Naive thymus-derived CD8-positive, alpha-beta T cell (primary cell): ENCODE measurements around the gene SGF29. TPM values are rescaled to one million over a fixed set of nuclear protein-coding genes. Genes with fewer than 3 reads are reported as not detected.
"Not testable (repeated sequence)": the region's sequence is repeated elsewhere in the genome, so short reads cannot be mapped to it uniquely, and the experiment has no call there.

Experiments used
- ATAC-seq, 2 donors: fragments of 150-1000 bp; cut with Tn5 transposase in 1 of 2; sonication (Bioruptor Pico), chemical (Tn5 transposase) in 1 of 2; 1 replicate in 1 of 2; 2 replicates in 1 of 2; pipeline ENCODE4 v1.10.0; 2021; ENCODE audit warnings: mild to moderate bottlenecking in 2 of 2, moderate library complexity in 2 of 2
- POLR2A ChIA-PET: fragments of 350-600 bp; sonication (Branson Sonifier 250); formaldehyde crosslinking; loops from one replicate; lab custom pipeline; 2021; ENCODE audit warnings: antibody characterized with exemption; lab: Charles Lee
- DNase-seq, 10 donors: peaks; one replicate each; pipeline versions ENCODE4 v3.0.0 to v3.0.0-alpha.2; 2020 to 2022
- H3K27ac Mint-ChIP-seq, 10 donors: one replicate each; pipeline ENCODE4 v1.8.0; 2020 to 2022; ENCODE audit warnings: mild to moderate bottlenecking in 10 of 10, mixed read lengths in 10 of 10, moderate library complexity in 4 of 10, inconsistent platforms in 1 of 10
- H3K27me3 Mint-ChIP-seq, 5 donors: one replicate each; pipeline ENCODE4 v1.8.0; 2021 to 2022; ENCODE audit warnings: mixed read lengths in 5 of 5
- H3K36me3 Mint-ChIP-seq, 3 donors: one replicate each; pipeline ENCODE4 v1.8.0; 2020 to 2022; ENCODE audit warnings: mixed read lengths in 3 of 3, mild to moderate bottlenecking in 2 of 3, inconsistent platforms in 1 of 3
- H3K4me1 Mint-ChIP-seq, 4 donors: one replicate each; pipeline ENCODE4 v1.8.0; 2021 to 2022; ENCODE audit warnings: mixed read lengths in 4 of 4
- H3K4me3 Mint-ChIP-seq, 10 donors: one replicate each; pipeline ENCODE4 v1.8.0; 2020 to 2022; ENCODE audit warnings: mild to moderate bottlenecking in 10 of 10, mixed read lengths in 10 of 10, moderate library complexity in 6 of 10, inconsistent platforms in 1 of 10
- H3K9me3 Mint-ChIP-seq, 9 donors: one replicate each; pipeline ENCODE4 v1.8.0; 2020 to 2022; ENCODE audit warnings: mixed read lengths in 9 of 9, mild to moderate bottlenecking in 3 of 9, inconsistent platforms in 1 of 9, moderate library complexity in 1 of 9
- polyA plus RNA-seq, 3 donors: library from polyadenylated mRNA; unstranded; fragments of 300-500 nt; fragmentation: Illumina TruSeq; gene quantifications; one replicate each; pipeline ENCODE4 v1.2.3, GENCODE V29; 2021
- total RNA-seq, 8 experiments: library from RNA in 2 of 8; stranded (reverse) in 2 of 8; gene quantifications; one replicate each; pipeline ENCODE4 v1.2.3 and lab custom pipeline; 2021 to 2026

The SGF29 gene
- total and polyA plus RNA-seq, 5 experiments from 2014 or later = 48.3 to 73.0 (median 68.3) TPM

GRCh38 chr16:28612359-28613280, 58.9 kb downstream of the SGF29 start:
- ATAC-seq = peak; percentile 97 to 98
- DNase-seq, H3K9me3 Mint-ChIP-seq, H3K36me3 Mint-ChIP-seq, H3K27ac Mint-ChIP-seq, H3K4me3 Mint-ChIP-seq, POLR2A ChIA-PET, H3K27me3 Mint-ChIP-seq: not testable (repeated sequence)
- peaks cover 6 to 25% (median 20%) of the 10 kb centered on the region in 4 donors for H3K4me1 Mint-ChIP-seq

- H3K9me3 Mint-ChIP-seq, H3K27ac Mint-ChIP-seq, H3K27me3 Mint-ChIP-seq, POLR2A ChIA-PET, DNase-seq, ATAC-seq, H3K4me3 Mint-ChIP-seq: not testable (repeated sequence)
- Mint-ChIP-seq H3K4me1 (peaks cover 6 to 25% (median 20%) of the 10 kb centered on the region in 4 donors), H3K36me3 (peaks cover 0 to 19% (median 2%) of the 10 kb centered on the region in 3 donors)
These were observed 60.2 kb downstream of the SGF29 start for GRCh38 chr16:28613912-28614311.

- DNase-seq, H3K4me3 Mint-ChIP-seq, H3K9me3 Mint-ChIP-seq, POLR2A ChIA-PET, H3K27me3 Mint-ChIP-seq, ATAC-seq: not testable (repeated sequence)
- H3K4me1 Mint-ChIP-seq = peaks cover 6 to 21% (median 16%) of the 10 kb centered on the region in 4 donors
- H3K27ac Mint-ChIP-seq = peak overlapping the region in 1 of 10 donors; percentile 40
- peaks cover 0 to 25% (median 5%) of the 10 kb centered on the region in 3 donors for H3K36me3 Mint-ChIP-seq
These were observed 60.8 kb downstream of the SGF29 start for GRCh38 chr16:28614561-28614960.

- H3K36me3 Mint-ChIP-seq = peaks cover 0 to 33% (median 5%) of the 10 kb centered on the region in 3 donors
- POLR2A ChIA-PET, ATAC-seq, H3K9me3 Mint-ChIP-seq, H3K27me3 Mint-ChIP-seq, H3K27ac Mint-ChIP-seq, H3K4me3 Mint-ChIP-seq: not testable (repeated sequence)
- H3K4me1 Mint-ChIP-seq = peaks cover 4 to 14% (median 7%) of the 10 kb centered on the region in 4 donors
- peak in 3 of 10 donors; percentile 22 to 26 (median 22) for DNase-seq
These were observed 61.9 kb downstream of the SGF29 start for GRCh38 chr16:28615486-28616223.

- POLR2A ChIA-PET, H3K4me3 Mint-ChIP-seq, H3K9me3 Mint-ChIP-seq, ATAC-seq, H3K27me3 Mint-ChIP-seq, DNase-seq: not testable (repeated sequence)
- H3K27ac Mint-ChIP-seq = peak overlapping the region in 2 of 10 donors; percentile 55 to 75
- H3K36me3 Mint-ChIP-seq = peaks cover 0 to 38% (median 5%) of the 10 kb centered on the region in 3 donors
- H3K4me1 Mint-ChIP-seq = peaks cover 0 to 14% (median 2%) of the 10 kb centered on the region in 4 donors
These were observed 62.5 kb downstream of the SGF29 start for GRCh38 chr16:28616224-28616577.

GRCh38 chr16:28616636-28617035, 62.9 kb downstream of the SGF29 start:
- H3K4me3 Mint-ChIP-seq = no peak overlapping the region
- POLR2A ChIA-PET = no interaction called here
- H3K9me3 Mint-ChIP-seq = no peaks in the 10 kb centered on the region
- DNase-seq (no peak), ATAC-seq (no peak)
- H3K4me1 Mint-ChIP-seq = peaks cover 2 to 16% (median 5%) of the 10 kb centered on the region in 4 donors
- H3K36me3 Mint-ChIP-seq = peaks cover 0 to 39% (median 5%) of the 10 kb centered on the region in 3 donors
- no peaks in the 10 kb centered on the region for H3K27me3 Mint-ChIP-seq
- peak overlapping the region in 3 of 10 donors; percentile 20 to 75 (median 55) for H3K27ac Mint-ChIP-seq

- POLR2A ChIA-PET = no interaction called here
- Mint-ChIP-seq H3K36me3 (peaks cover 0 to 39% (median 5%) of the 10 kb centered on the region in 3 donors), H3K4me1 (peaks cover 11 to 26% (median 16%) of the 10 kb centered on the region in 4 donors), H3K4me3 (no peak overlapping the region), H3K27me3 (no peaks in the 10 kb centered on the region), H3K27ac (no peak overlapping the region), H3K9me3 (no peaks in the 10 kb centered on the region)
- no peak for ATAC-seq
- DNase-seq = no peak
These were observed 64.2 kb downstream of the SGF29 start for GRCh38 chr16:28617874-28618273.

- Mint-ChIP-seq H3K36me3 (peaks cover 0 to 39% (median 5%) of the 10 kb centered on the region in 3 donors), H3K27ac (peak overlapping the region in 3 of 10 donors; percentile 2 to 53 (median 5)), H3K4me1 (peaks cover 14 to 32% (median 22%) of the 10 kb centered on the region in 4 donors)
- POLR2A ChIA-PET = interaction anchor here (0.7 kb wide), 1 partner anchor 226 kb away, joined by 3 read pairs; the partner anchor contains the start of gene TUFM
- not testable (repeated sequence) for H3K9me3 Mint-ChIP-seq, H3K27me3 Mint-ChIP-seq, ATAC-seq, DNase-seq, H3K4me3 Mint-ChIP-seq
These were observed 66.6 kb downstream of the SGF29 start for GRCh38 chr16:28620316-28620715.

- no peak for ATAC-seq
- Mint-ChIP-seq H3K9me3 (no peaks in the 10 kb centered on the region), H3K27me3 (peaks cover 0 to 1% (median 0%) of the 10 kb centered on the region in 5 donors), H3K4me1 (peaks cover 14 to 28% (median 22%) of the 10 kb centered on the region in 4 donors), H3K27ac (peak overlapping the region; percentile 2 to 88 (median 72)), H3K4me3 (peak overlapping the region; percentile 76 to 91 (median 83)), H3K36me3 (peaks cover 0 to 37% (median 5%) of the 10 kb centered on the region in 3 donors)
- no peak for DNase-seq
- POLR2A ChIA-PET = interaction anchor here (0.7 to 0.9 kb wide), 3 partner anchors 48 to 443 kb away, joined by 3 to 7 read pairs (median 3); no protein-coding TSS in a partner anchor
These were observed 67.9 kb downstream of the SGF29 start for GRCh38 chr16:28621481-28622155.

- ATAC-seq = peak in 1 of 2 donors; percentile 8
- POLR2A ChIA-PET = interaction anchor here (0.9 to 1.5 kb wide), 3 partner anchors 26 to 257 kb away, joined by 3 to 4 read pairs (median 4); partner anchors contain the start of genes ATXN2L and SULT1A2
- not testable (repeated sequence) for H3K27me3 Mint-ChIP-seq, H3K9me3 Mint-ChIP-seq, DNase-seq
- Mint-ChIP-seq H3K4me1 (peaks cover 13 to 27% (median 20%) of the 10 kb centered on the region in 4 donors), H3K27ac (peak overlapping the region in 9 of 10 donors; percentile 34 to 91 (median 62)), H3K36me3 (peaks cover 0 to 30% (median 3%) of the 10 kb centered on the region in 3 donors), H3K4me3 (peak overlapping the region; percentile 76 to 91 (median 84))
These were observed 68.9 kb downstream of the SGF29 start for GRCh38 chr16:28622532-28623171.

GRCh38 chr16:28623172-28623711, 69.5 kb downstream of the SGF29 start:
- peaks cover 0 to 25% (median 3%) of the 10 kb centered on the region in 3 donors for H3K36me3 Mint-ChIP-seq
- peak overlapping the region; percentile 76 to 91 (median 84) for H3K4me3 Mint-ChIP-seq
- H3K27ac Mint-ChIP-seq = peak overlapping the region in 7 of 10 donors; percentile 34 to 91 (median 86)
- POLR2A ChIA-PET = interaction anchor here (0.7 to 1.5 kb wide), 5 partner anchors 27 to 256 kb away, joined by 3 to 4 read pairs (median 4); partner anchors contain the start of genes APOBR, ATXN2L and SULT1A2
- no peaks in the 10 kb centered on the region for H3K9me3 Mint-ChIP-seq
- DNase-seq (peak; percentile 53 to 87 (median 70)), ATAC-seq (peak; percentile 98)
- peaks cover 0 to 2% (median 1%) of the 10 kb centered on the region in 5 donors for H3K27me3 Mint-ChIP-seq
- peaks cover 13 to 27% (median 20%) of the 10 kb centered on the region in 4 donors for H3K4me1 Mint-ChIP-seq
